SK-N-SH (cell line): Measurements from ENCODE around the gene MTHFD1L. TPM values are rescaled to one million over a fixed set of nuclear protein-coding genes. Genes with fewer than 3 reads are reported as not detected.

Experiments
- CTCF ChIA-PET: fragments of 300-600, 350-600 bp; formaldehyde crosslinking; extraction: SDS; loops from one replicate; lab custom pipeline; 2021; lab: Yijun Ruan, JAX
- POLR2A ChIA-PET: fragments of 350-600 bp; sonication (Branson Sonifier 250); formaldehyde crosslinking; extraction: SDS; loops from one replicate; lab custom pipeline; 2020; ENCODE audit warnings: antibody characterized with exemption, inconsistent platforms; lab: Yijun Ruan, JAX
- DNase-seq: peaks from one replicate; pipeline ENCODE4 v3.0.0; 2012
- H2AFZ ChIP-seq: fragments of 200-600 bp; sonication (generic); 2 replicates; pipeline ENCODE4 v1.8.1; 2016; ENCODE audit warnings: antibody characterized with exemption, mild to moderate bottlenecking, low read depth
- H3F3A ChIP-seq: fragments of 200-600 bp; sonication (generic); replicated peaks from 2 replicates; pipeline ENCODE3; 2016; ENCODE audit warnings: antibody characterized with exemption, mild to moderate bottlenecking; ENCODE audit not compliant: insufficient read depth
- H3K27ac ChIP-seq, 2 experiments: fragments of 200-500 bp in 1 of 2; fragments of 200-600 bp in 1 of 2; sonication (Bioruptor generic) in 1 of 2; sonication (generic), shearing (Covaris generic) in 1 of 2; 2 replicates each; pipeline versions ENCODE4 v1.5.1 to v1.6.1; 2014 to 2016; ENCODE audit warnings: low read depth in 2 of 2, inconsistent platforms in 1 of 2, low read length in 1 of 2, mild to moderate bottlenecking in 1 of 2, mixed read lengths in 1 of 2
- H3K27me3 ChIP-seq: fragments of 200-600 bp; sonication (generic), shearing (Covaris generic); 2 replicates; pipeline ENCODE4 v1.6.1; 2016; ENCODE audit warnings: mixed run types; ENCODE audit not compliant: insufficient read depth
- H3K36me3 ChIP-seq, 2 experiments: fragments of 200-500 bp in 1 of 2; fragments of 200-600 bp in 1 of 2; sonication (Bioruptor generic) in 1 of 2; sonication (generic) in 1 of 2; replicated peaks in 1 of 2; 2 replicates each; pipeline versions ENCODE3 to v1.5.1; 2014 to 2016; ENCODE audit warnings: low read length in 1 of 2, mild to moderate bottlenecking in 1 of 2; ENCODE audit not compliant: insufficient read depth in 2 of 2, control insufficient read depth in 1 of 2
- H3K4me1 ChIP-seq, 2 experiments: fragments of 200-500 bp in 1 of 2; fragments of 200-600 bp in 1 of 2; sonication (Bioruptor generic) in 1 of 2; sonication (generic), shearing (Covaris generic) in 1 of 2; 2 replicates each; pipeline versions ENCODE4 v1.5.1 to v1.6.1; 2014 to 2016; ENCODE audit warnings: low read depth in 1 of 2, low read length in 1 of 2, mixed run types in 1 of 2; ENCODE audit not compliant: insufficient read depth in 2 of 2, control insufficient read depth in 1 of 2
- H3K4me2 ChIP-seq: fragments of 200-600 bp; sonication (generic), shearing (Covaris generic); 2 replicates; pipeline ENCODE4 v1.6.1; 2017; ENCODE audit warnings: mixed run types
- H3K4me3 ChIP-seq, 2 experiments: fragments of 200-500 bp in 1 of 2; fragments of 200-600 bp in 1 of 2; sonication (Bioruptor generic) in 1 of 2; sonication (generic), shearing (Covaris generic) in 1 of 2; 2 replicates each; pipeline versions ENCODE4 v1.5.1 to v1.8.1; 2014 to 2016; ENCODE audit warnings: low read depth in 2 of 2, inconsistent platforms in 1 of 2, low read length in 1 of 2, mild to moderate bottlenecking in 1 of 2, mixed read lengths in 1 of 2, moderate library complexity in 1 of 2
- H3K79me2 ChIP-seq: fragments of 200-600 bp; sonication (generic); 2 replicates; pipeline ENCODE4 v1.8.1; 2017; ENCODE audit warnings: mild to moderate bottlenecking; ENCODE audit not compliant: insufficient read depth
- H3K9ac ChIP-seq: fragments of 200-600 bp; sonication (generic); 2 replicates; pipeline ENCODE4 v1.6.1; 2017; ENCODE audit warnings: mixed run types
- H3K9me2 ChIP-seq: fragments of 200-600 bp; sonication (generic); 2 replicates; pipeline ENCODE4 v1.6.1; 2017; ENCODE audit warnings: mixed run types
- H3K9me3 ChIP-seq: fragments of 200-600 bp; sonication (generic); 2 replicates; pipeline ENCODE4 v1.6.1; 2017; ENCODE audit warnings: mixed run types, mild to moderate bottlenecking, moderate library complexity
- H4K20me1 ChIP-seq: fragments of 200-600 bp; sonication (generic); 2 replicates; pipeline ENCODE4 v1.6.1; 2017; ENCODE audit warnings: mild to moderate bottlenecking, mixed run types; ENCODE audit not compliant: insufficient read depth
- CHD2 ChIP-seq: fragments of 150-350 bp; IDR thresholded peaks from 2 replicates; pipeline ENCODE4 v1.6.1; 2018; ENCODE audit warnings: low read length; ENCODE audit not compliant: partially characterized antibody
- ELF1 ChIP-seq: IDR thresholded peaks from 2 replicates; pipeline ENCODE4 v1.4.0; 2012
- EZH2phosphoT487 ChIP-seq: fragments of 200-600 bp; sonication (generic); IDR thresholded peaks from 2 replicates; pipeline ENCODE4 v1.6.1; 2017; ENCODE audit warnings: low read depth, mixed run types, mild to moderate bottlenecking, antibody characterized with exemption, moderate library complexity, borderline replicate concordance
- FOSL2 ChIP-seq: IDR thresholded peaks from 2 replicates; pipeline ENCODE4 v1.4.0; 2012; ENCODE audit warnings: low read depth, mild to moderate bottlenecking, moderate library complexity, borderline replicate concordance
- FOXJ3 ChIP-seq: sonication (generic); formaldehyde crosslinking; IDR thresholded peaks from 2 replicates; pipeline ENCODE4 v1.5.1; 2020; ENCODE audit warnings: mild to moderate bottlenecking, missing genetic modification reagents
- FOXM1 ChIP-seq: IDR thresholded peaks from 2 replicates; pipeline ENCODE4 v1.4.0; 2012; ENCODE audit warnings: low read depth, mild to moderate bottlenecking
- GABPA ChIP-seq: IDR thresholded peaks from 2 replicates; pipeline ENCODE4 v1.4.0; 2012; ENCODE audit warnings: low read depth, mild to moderate bottlenecking
- IRF3 ChIP-seq: fragments of 150-350 bp; IDR thresholded peaks from 2 replicates; pipeline ENCODE4 v1.6.1; 2016; ENCODE audit warnings: mild to moderate bottlenecking, low read depth, low read length
- MEF2A ChIP-seq: IDR thresholded peaks from 2 replicates; pipeline ENCODE4 v1.4.0; 2012; ENCODE audit warnings: low read depth, borderline replicate concordance
- MXI1 ChIP-seq: IDR thresholded peaks from 2 replicates; pipeline ENCODE4 v1.6.1; 2012; ENCODE audit warnings: mild to moderate bottlenecking, low read depth, low read length, improper control_type of control experiment
- NRF1 ChIP-seq: IDR thresholded peaks from 2 replicates; pipeline ENCODE4 v1.6.1; 2012; ENCODE audit warnings: low read depth, mild to moderate bottlenecking, low read length
- RFX5 ChIP-seq: IDR thresholded peaks from 2 replicates; pipeline ENCODE4 v1.6.1; 2012; ENCODE audit warnings: mild to moderate bottlenecking, improper control_type of control experiment, low read length
- TAF1 ChIP-seq: IDR thresholded peaks from 2 replicates; pipeline ENCODE4 v1.6.1; 2012; ENCODE audit warnings: low read depth, mild to moderate bottlenecking, low read length, moderate library complexity, borderline replicate concordance
- TEAD4 ChIP-seq: IDR thresholded peaks from 2 replicates; pipeline ENCODE4 v1.4.0; 2012; ENCODE audit warnings: mild to moderate bottlenecking, borderline replicate concordance; ENCODE audit not compliant: insufficient read depth
- WGBS: methylation state at CpG from one replicate; pipeline ENCODE4 v1.1.6; 2017; ENCODE audit warnings: low lambda C conversion rate; 5-methylcytosine and 5-hydroxymethylcytosine counted together
- polyA plus RNA-seq, 3 experiments: library from polyadenylated mRNA; depleted of rRNA; stranded (reverse); fragments of >200 nt; gene quantifications; 2 replicates each; pipeline ENCODE4 v1.2.3, GENCODE V29; 2012
- TF ChIP-seq, protein P1 (sequence below): IDR thresholded peaks from 2 replicates; pipeline ENCODE4; 2012
- TF ChIP-seq, protein P2 (sequence below): IDR thresholded peaks from 2 replicates; pipeline ENCODE4 v1.4.0; 2012; ENCODE audit warnings: low read depth
- TF ChIP-seq, protein P3 (sequence below): fragments of 150-350 bp; IDR thresholded peaks from 2 replicates; pipeline ENCODE4 v1.6.1; 2017; ENCODE audit warnings: antibody characterized with exemption, low read length, low read depth, borderline replicate concordance

MTHFD1L gene
- polyA plus RNA-seq, 1 of the 3 experiments (the other 2 are of a cell fraction) = 37.0 TPM

GRCh38 chr6:151143806-151144205 is 278.3 kb downstream of the MTHFD1L start:
- Histone ChIP-seq H2AFZ (no peak overlapping the region), H3K27me3 (no peaks in the 10 kb centered on the region), H3K9ac (no peak overlapping the region), H3K27ac (no peak overlapping the region), H3F3A (no peaks in the 10 kb centered on the region), H4K20me1 (no peaks in the 10 kb centered on the region), H3K4me2 (no peak overlapping the region), H3K4me3 (no peak overlapping the region), H3K36me3 (no peaks in the 10 kb centered on the region), H3K9me2 (no peaks in the 10 kb centered on the region), H3K79me2 (no peaks in the 10 kb centered on the region), H3K4me1 (no peaks in the 10 kb centered on the region; a peak in 2 of 4 replicates), H3K9me3 (no peaks in the 10 kb centered on the region)
- no peak for DNase-seq
- ChIA-PET POLR2A (no interaction called here), CTCF (interaction anchor here (1.1 kb wide), 1 partner anchor 180 kb away, joined by 3 read pairs; no protein-coding TSS in a partner anchor)
- 91% methylated on average over 6 of the region's 6 CpGs for WGBS
- TF ChIP-seq TAF1 = no peak
- no peak for TF ChIP-seq ELF1
- TF ChIP-seq NRF1 = no peak
- no peak for TF ChIP-seq FOSL2
- TF ChIP-seq FOXJ3 = no peak
- TF ChIP-seq GABPA = no peak
- TF ChIP-seq CHD2 = no peak
- TF ChIP-seq, protein P1, sequence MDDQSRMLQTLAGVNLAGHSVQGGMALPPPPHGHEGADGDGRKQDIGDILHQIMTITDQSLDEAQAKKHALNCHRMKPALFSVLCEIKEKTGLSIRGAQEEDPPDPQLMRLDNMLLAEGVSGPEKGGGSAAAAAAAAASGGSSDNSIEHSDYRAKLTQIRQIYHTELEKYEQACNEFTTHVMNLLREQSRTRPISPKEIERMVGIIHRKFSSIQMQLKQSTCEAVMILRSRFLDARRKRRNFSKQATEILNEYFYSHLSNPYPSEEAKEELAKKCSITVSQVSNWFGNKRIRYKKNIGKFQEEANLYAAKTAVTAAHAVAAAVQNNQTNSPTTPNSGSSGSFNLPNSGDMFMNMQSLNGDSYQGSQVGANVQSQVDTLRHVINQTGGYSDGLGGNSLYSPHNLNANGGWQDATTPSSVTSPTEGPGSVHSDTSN = no peak
- TF ChIP-seq, protein P2, sequence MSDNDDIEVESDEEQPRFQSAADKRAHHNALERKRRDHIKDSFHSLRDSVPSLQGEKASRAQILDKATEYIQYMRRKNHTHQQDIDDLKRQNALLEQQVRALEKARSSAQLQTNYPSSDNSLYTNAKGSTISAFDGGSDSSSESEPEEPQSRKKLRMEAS = no peak
- TF ChIP-seq MXI1 = no peak
- no peak for TF ChIP-seq MEF2A
- no peak for TF ChIP-seq IRF3
- TF ChIP-seq, protein P3, sequence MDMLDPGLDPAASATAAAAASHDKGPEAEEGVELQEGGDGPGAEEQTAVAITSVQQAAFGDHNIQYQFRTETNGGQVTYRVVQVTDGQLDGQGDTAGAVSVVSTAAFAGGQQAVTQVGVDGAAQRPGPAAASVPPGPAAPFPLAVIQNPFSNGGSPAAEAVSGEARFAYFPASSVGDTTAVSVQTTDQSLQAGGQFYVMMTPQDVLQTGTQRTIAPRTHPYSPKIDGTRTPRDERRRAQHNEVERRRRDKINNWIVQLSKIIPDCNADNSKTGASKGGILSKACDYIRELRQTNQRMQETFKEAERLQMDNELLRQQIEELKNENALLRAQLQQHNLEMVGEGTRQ = no peak
- no peak for TF ChIP-seq TEAD4
- TF ChIP-seq EZH2phosphoT487 = no peak
- no peak for TF ChIP-seq RFX5
- no peak for TF ChIP-seq FOXM1
